ENCODE data around the gene ARF5. TPM values are rescaled to one million over a fixed set of nuclear protein-coding genes. Genes with fewer than 3 reads are reported as not detected.

ARF5 gene
- total and polyA plus RNA-seq, 10 donors = 79.5 to 197 (median 117) TPM

DNA sequence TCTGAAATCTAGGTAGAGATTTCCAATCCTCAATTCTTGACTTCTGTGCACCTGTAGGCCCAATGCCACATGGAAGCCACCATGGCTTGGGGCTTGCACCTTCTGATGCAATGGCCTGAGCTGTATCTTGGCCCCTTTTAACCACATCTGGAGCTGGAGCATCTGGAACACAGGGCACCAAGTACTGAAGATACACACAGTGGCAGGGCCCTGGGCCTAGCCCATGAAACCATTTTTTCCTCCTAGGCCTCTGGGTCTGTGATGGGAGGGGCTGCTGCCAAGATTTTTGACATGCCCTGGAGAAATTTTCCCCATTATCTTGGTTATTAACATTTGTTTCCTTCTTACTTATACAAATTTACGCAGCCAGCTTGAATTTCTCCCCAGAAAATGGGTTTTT lies 41.9 kb upstream of the ARF5 start:
- Histone ChIP-seq H3K27me3 (replicated peaks in 1 of 7) (peaks cover 0 to 4% (median 0%) of the 10 kb centered on the region in 7 donors), H3K4me1 (no peaks in the 10 kb centered on the region), H3K36me3 (no peaks in the 10 kb centered on the region), H3K27ac (no peak overlapping the region), H3K9me3 (peaks cover 0 to 23% (median 14%) of the 10 kb centered on the region in 8 donors), H3K4me3 (no peak overlapping the region)
- WGBS, 5 donors = 81 to 90% (median 85%) methylated on average over 1 of the region's 1 CpG
- intact Hi-C loops (cut with DNase I; ENCODE audit: low total_unique reads) = no loop called here
- TF ChIP-seq POLR2A (IDR thresholded peaks at IDR 0.05) = no peak
- TF ChIP-seq CTCF (IDR thresholded peaks at IDR 0.05 in 8 of 11, conservative IDR thresholded peaks at IDR 0.05 in 3 of 11) = no peak
- no peak for TF ChIP-seq POLR2AphosphoS5 (IDR thresholded peaks at IDR 0.05)
- DNase-seq = no peak

- H3K27ac ChIP-seq = no peak overlapping the region
- H3K27me3 ChIP-seq (replicated peaks in 1 of 7) = no peaks in the 10 kb centered on the region
- no peak for TF ChIP-seq POLR2A (IDR thresholded peaks at IDR 0.05)
- TF ChIP-seq CTCF (IDR thresholded peaks at IDR 0.05 in 8 of 11, conservative IDR thresholded peaks at IDR 0.05 in 3 of 11) = no peak
- no peak for TF ChIP-seq POLR2AphosphoS5 (IDR thresholded peaks at IDR 0.05)
- no peak for DNase-seq
- no peaks in the 10 kb centered on the region for H3K36me3 ChIP-seq
- H3K9me3 ChIP-seq = peaks cover 0 to 20% (median 13%) of the 10 kb centered on the region in 8 donors
- intact Hi-C loops (cut with DNase I; ENCODE audit: low total_unique reads) = no loop called here
- 50 to 66% (median 56%) methylated on average over 1 of the region's 1 CpG for WGBS, 5 donors
- no peak overlapping the region for H3K4me3 ChIP-seq
- H3K4me1 ChIP-seq = no peaks in the 10 kb centered on the region
Observed at GRCh38 chr7:127550247-127550646, 38.0 kb upstream of the ARF5 start.

GRCh38 chr7:127551941-127552340 lies 36.3 kb upstream of the ARF5 start:
- 65 to 79% (median 73%) methylated on average over 4 of the region's 4 CpGs for WGBS, 5 donors
- H3K27ac ChIP-seq = no peak overlapping the region
- no peaks in the 10 kb centered on the region for H3K27me3 ChIP-seq (replicated peaks in 1 of 7)
- DNase-seq = no peak
- H3K36me3 ChIP-seq = no peaks in the 10 kb centered on the region
- no peak overlapping the region for H3K4me3 ChIP-seq
- no peak for TF ChIP-seq CTCF (IDR thresholded peaks at IDR 0.05 in 8 of 11, conservative IDR thresholded peaks at IDR 0.05 in 3 of 11)
- TF ChIP-seq POLR2AphosphoS5 (IDR thresholded peaks at IDR 0.05) = no peak
- no peak for TF ChIP-seq POLR2A (IDR thresholded peaks at IDR 0.05)
- intact Hi-C loops (cut with DNase I; ENCODE audit: low total_unique reads) = no loop called here
- H3K9me3 ChIP-seq = peaks cover 0 to 4% (median 0%) of the 10 kb centered on the region in 8 donors
- no peaks in the 10 kb centered on the region for H3K4me1 ChIP-seq

GRCh38 chr7:127556404-127556803 lies 31.8 kb upstream of the ARF5 start:
- Histone ChIP-seq H3K4me1 (no peaks in the 10 kb centered on the region), H3K36me3 (no peaks in the 10 kb centered on the region), H3K27ac (no peak overlapping the region), H3K4me3 (no peak overlapping the region), H3K27me3 (replicated peaks in 1 of 7) (no peaks in the 10 kb centered on the region), H3K9me3 (peaks cover 0 to 5% (median 0%) of the 10 kb centered on the region in 8 donors)
- WGBS, 5 donors = 81 to 94% (median 86%) methylated on average over 2 of the region's 2 CpGs
- no peak for DNase-seq
- TF ChIP-seq POLR2AphosphoS5 (IDR thresholded peaks at IDR 0.05) = no peak
- no peak for TF ChIP-seq CTCF (IDR thresholded peaks at IDR 0.05 in 8 of 11, conservative IDR thresholded peaks at IDR 0.05 in 3 of 11)
- no peak for TF ChIP-seq POLR2A (IDR thresholded peaks at IDR 0.05)
- intact Hi-C loops (cut with DNase I; ENCODE audit: low total_unique reads) = no loop called here
